ENCODE results near the gene VWDE. TPM values are rescaled to one million over a fixed set of nuclear protein-coding genes. Genes with fewer than 3 reads are reported as not detected.

Gene VWDE
- total RNA-seq, 2 donors from 2014 or later = 2.7 to 3.2 TPM

GRCh38 chr7:12378389-12378788 is 25.3 kb downstream of the VWDE start:
- no peak for TF ChIP-seq POLR2A (IDR thresholded peaks at IDR 0.05)
- TF ChIP-seq, protein P1, sequence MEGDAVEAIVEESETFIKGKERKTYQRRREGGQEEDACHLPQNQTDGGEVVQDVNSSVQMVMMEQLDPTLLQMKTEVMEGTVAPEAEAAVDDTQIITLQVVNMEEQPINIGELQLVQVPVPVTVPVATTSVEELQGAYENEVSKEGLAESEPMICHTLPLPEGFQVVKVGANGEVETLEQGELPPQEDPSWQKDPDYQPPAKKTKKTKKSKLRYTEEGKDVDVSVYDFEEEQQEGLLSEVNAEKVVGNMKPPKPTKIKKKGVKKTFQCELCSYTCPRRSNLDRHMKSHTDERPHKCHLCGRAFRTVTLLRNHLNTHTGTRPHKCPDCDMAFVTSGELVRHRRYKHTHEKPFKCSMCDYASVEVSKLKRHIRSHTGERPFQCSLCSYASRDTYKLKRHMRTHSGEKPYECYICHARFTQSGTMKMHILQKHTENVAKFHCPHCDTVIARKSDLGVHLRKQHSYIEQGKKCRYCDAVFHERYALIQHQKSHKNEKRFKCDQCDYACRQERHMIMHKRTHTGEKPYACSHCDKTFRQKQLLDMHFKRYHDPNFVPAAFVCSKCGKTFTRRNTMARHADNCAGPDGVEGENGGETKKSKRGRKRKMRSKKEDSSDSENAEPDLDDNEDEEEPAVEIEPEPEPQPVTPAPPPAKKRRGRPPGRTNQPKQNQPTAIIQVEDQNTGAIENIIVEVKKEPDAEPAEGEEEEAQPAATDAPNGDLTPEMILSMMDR (IDR thresholded peaks at IDR 0.05) = no peak
- TF ChIP-seq POLR2AphosphoS5 (IDR thresholded peaks at IDR 0.05) = no peak
- no peaks in the 10 kb centered on the region for H3K36me3 ChIP-seq
- H3K27ac ChIP-seq = no peak overlapping the region
- no peak overlapping the region for H3K4me3 ChIP-seq
- 90% methylated on average over 2 of the region's 2 CpGs for WGBS
- no peak for DNase-seq (ENCODE audit: low spot score)
- H3K4me1 ChIP-seq (replicated peaks) = no peaks in the 10 kb centered on the region
- no peaks in the 10 kb centered on the region for H3K9me3 ChIP-seq
- H3K27me3 ChIP-seq (replicated peaks; ENCODE audit: insufficient read depth) = no peaks in the 10 kb centered on the region
- intact Hi-C loops (cut with DNase I) = no loop called here

GRCh38 chr7:12377406-12377805 is 26.3 kb downstream of the VWDE start:
- intact Hi-C loops (cut with DNase I) = no loop called here
- no peaks in the 10 kb centered on the region for H3K36me3 ChIP-seq
- no peaks in the 10 kb centered on the region for H3K27me3 ChIP-seq (replicated peaks; ENCODE audit: insufficient read depth)
- H3K27ac ChIP-seq = no peak overlapping the region
- 96% methylated on average over 5 of the region's 5 CpGs for WGBS
- no peak for DNase-seq (ENCODE audit: low spot score)
- H3K9me3 ChIP-seq = no peaks in the 10 kb centered on the region
- H3K4me1 ChIP-seq (replicated peaks) = no peaks in the 10 kb centered on the region
- no peak overlapping the region for H3K4me3 ChIP-seq
- TF ChIP-seq POLR2A (IDR thresholded peaks at IDR 0.05) (no peak), POLR2AphosphoS5 (IDR thresholded peaks at IDR 0.05) (no peak)
- TF ChIP-seq, protein P1 (IDR thresholded peaks at IDR 0.05) = no peak

DNA sequence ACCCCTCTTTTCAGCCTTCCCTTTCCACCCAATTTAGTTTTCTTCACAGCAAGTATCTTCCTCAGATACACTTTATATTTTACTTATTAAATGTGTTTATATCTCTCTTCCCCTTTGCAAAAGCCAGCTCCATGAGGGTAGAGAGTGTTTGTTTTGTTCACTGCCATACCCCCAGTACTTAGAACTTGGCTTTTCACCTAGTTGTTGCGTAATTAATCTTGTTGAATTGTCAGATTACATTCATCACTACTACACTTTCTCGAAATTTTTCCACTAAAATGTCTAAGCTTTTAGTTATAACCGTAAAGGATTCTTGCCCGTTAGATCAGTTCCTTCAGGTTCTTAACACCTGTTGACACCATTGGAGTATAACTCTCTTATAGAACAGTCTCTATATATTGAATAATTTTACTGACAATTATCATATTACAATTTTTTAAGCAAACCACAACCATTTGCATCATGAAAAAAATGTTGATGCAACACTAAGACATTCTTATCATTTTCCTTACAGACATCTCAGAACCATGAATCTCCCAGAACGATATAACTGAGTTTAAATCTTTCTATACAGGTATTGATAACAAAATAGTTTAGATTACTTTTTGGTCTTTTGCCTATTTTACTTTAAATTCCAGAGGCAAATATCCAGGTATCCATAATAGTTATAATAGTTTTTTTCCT is 29.9 kb downstream of the VWDE start:
- Histone ChIP-seq H3K36me3 (no peaks in the 10 kb centered on the region), H3K27ac (no peak overlapping the region), H3K4me1 (replicated peaks) (no peaks in the 10 kb centered on the region), H3K9me3 (no peaks in the 10 kb centered on the region), H3K4me3 (no peak overlapping the region), H3K27me3 (replicated peaks; ENCODE audit: insufficient read depth) (no peaks in the 10 kb centered on the region)
- WGBS = 85% methylated on average over 5 of the region's 5 CpGs
- intact Hi-C loops (cut with DNase I) = no loop called here
- DNase-seq (ENCODE audit: low spot score) = no peak
- TF ChIP-seq POLR2AphosphoS5 (IDR thresholded peaks at IDR 0.05) (no peak), POLR2A (IDR thresholded peaks at IDR 0.05) (no peak)
- TF ChIP-seq, protein P1 (IDR thresholded peaks at IDR 0.05) = no peak

GRCh38 chr7:12370249-12370648 is 33.4 kb downstream of the VWDE start:
- DNase-seq (ENCODE audit: low spot score) = no peak

More at GRCh38 chr7:12370249-12370648, 33.4 kb downstream of the VWDE start:
- Histone ChIP-seq H3K4me1 (replicated peaks) (no peaks in the 10 kb centered on the region), H3K4me3 (no peak overlapping the region), H3K9me3 (no peaks in the 10 kb centered on the region), H3K36me3 (no peaks in the 10 kb centered on the region), H3K27ac (no peak overlapping the region), H3K27me3 (replicated peaks; ENCODE audit: insufficient read depth) (no peaks in the 10 kb centered on the region)
- intact Hi-C loops (cut with DNase I) = no loop called here
- 91% methylated on average over 7 of the region's 7 CpGs for WGBS
- TF ChIP-seq POLR2AphosphoS5 (IDR thresholded peaks at IDR 0.05) (no peak), POLR2A (IDR thresholded peaks at IDR 0.05) (no peak)
- TF ChIP-seq, protein P1 (IDR thresholded peaks at IDR 0.05) = no peak
